Femur (tissue), 1 donor: Measurements from ENCODE around the gene NPM3.
A peak's percentile ranks its signal among the peaks of the same experiment; 100 is the strongest.
"Not testable (repeated sequence)": the region's sequence is repeated elsewhere in the genome, so short reads cannot be mapped to it uniquely, and the experiment has no call there.

Experiments used
- DNase-seq: peaks from one replicate; pipeline ENCODE4 v3.0.0-alpha.2; 2017

The NPM3 gene

DNA sequence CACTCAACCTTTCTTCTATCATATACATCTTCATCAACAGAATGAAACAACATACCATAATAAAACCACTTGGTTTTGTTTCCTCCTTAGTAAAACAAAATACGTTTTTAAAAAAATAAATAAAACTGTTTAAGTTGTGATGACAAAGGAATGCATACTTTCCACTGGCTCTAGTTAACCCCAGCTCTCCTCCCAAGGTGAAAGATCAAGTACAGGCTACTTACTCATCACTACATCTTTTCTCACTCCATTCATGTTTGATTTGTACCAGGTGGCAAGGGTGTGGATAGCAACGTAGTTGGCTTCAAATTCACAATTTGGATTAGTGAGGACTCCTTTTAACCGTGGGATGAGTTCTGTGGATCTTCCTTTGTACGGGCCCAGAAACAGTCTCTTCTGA lies 20.3 kb upstream of the NPM3 start:
- no peak for DNase-seq

DNA sequence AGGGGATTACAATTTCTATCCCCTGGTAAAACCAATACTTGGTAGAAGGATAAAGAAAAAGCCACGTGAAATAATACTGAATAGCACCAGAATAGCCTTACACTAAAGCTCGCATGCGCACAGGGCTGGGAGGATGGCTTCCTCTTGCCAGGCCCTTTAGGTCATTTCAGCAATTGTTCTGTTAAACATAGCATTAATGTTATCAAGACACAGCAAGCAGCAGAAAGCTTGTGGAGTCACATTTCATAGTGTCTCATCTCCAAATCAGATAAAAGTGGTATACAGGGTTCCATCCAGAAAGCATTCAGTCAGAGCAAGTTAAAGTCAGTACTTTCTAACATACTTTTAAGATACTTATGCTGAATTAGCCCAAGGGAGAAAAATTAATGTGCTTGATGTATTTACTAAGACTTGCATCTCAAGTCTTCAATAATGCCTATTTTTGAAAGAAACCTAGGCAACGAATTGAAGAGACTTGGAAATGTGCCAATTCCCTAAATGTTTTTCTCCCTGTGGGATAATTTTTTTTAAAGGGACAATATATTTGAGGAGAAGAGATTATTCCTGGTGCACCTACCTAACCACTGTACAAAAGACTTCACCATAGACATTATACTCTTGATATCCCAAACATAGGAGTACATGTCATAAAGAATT lies 14.3 kb upstream of the NPM3 start:
- DNase-seq, result no peak

DNA sequence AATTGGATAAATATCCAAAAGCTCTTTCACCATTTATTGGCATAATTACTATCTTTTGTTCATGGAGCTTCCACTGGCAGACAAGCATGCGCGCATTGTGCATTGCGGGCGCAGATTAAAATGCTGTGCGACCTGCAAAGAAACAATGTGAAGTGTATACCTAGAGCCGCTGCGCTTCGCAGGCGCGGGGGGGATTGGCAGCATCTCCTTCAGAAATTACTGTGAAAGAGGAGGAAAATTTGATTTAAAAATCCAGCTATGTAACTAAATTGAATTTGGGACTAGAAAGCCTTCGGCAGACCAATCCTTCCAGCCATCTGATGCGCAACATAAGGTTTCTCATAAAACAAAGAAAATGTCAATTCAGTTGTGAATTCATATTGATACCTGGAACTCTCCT lies 10.3 kb upstream of the NPM3 start:
- DNase-seq, result no peak

DNA sequence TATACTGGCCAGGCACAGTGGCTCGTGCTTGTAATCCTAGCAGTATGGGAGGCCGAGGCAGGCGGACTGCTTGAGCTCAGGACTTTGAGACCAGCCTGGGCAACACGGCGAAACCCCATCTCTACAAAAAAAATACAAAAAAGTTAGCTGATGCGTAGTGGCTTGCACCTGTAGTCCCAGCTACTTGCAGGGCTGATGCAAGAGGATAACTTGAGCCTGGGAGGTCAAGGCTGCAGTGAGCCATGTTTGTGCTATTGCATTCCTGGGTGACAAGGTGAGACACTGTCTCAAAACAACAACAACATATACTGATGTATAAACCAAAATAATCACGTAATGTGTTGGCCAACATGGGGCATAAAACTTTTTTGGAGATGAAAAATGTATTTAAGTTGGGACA lies 6.4 kb upstream of the NPM3 start:
- DNase-seq, result no peak

DNA sequence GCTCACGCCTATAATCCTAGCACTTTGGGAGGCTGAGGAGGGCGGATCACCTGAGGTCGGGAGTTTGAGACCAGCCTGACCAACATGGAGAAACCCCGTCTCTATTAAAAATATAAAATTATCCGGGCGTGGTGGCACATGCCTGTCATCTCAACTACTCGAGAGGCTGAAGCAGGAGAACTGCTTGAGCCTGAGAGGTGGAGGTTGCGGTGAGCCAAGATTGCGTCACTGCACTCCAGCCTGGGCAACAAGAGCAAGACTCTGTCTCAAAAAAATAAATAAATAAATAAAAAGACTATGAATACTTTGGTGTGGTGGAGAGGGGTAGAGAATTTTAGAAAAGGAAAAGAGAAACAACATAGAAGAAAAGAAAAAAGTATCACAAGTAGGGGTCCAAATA lies 6.0 kb upstream of the NPM3 start:
- DNase-seq, result not testable (repeated sequence)

DNA sequence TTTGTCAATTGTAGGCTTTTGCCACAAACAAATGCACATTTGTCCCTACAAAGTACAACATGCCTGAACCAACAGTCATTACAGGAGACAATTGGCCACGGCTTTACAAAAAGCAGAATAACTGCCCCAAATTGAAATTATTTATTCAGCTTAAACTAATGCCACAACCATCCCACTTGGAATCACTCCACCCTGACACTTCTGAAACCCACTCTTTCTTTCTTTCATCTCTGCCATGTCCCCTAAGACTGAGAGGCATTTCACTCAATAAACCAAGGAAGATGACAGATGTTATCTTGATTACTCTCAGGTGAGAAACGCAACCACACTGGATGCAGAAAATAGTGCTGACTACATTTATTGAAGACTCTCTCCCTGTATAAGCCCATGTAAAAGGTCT lies 2.6 kb upstream of the NPM3 start:
- no peak for DNase-seq

DNA sequence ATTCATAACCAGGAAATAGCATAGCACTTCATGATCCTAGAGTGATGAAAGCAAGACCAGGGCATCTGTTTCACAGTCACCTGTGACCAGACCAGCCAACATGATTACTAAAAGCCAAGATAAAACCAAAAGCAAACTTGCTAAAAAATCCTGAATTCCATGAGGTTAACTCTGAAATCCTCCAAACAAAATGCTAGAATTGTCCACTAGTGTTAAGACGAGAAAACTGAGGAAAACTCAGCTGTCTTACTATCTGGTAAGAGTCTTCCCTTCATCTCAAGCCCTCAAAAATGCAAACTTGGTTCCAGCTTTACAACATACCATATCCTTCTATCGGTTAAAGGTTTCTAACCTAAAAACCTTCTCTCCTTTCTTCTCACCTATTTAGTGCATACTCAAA lies 1.3 kb upstream of the NPM3 start:
- DNase-seq, result no peak

DNA sequence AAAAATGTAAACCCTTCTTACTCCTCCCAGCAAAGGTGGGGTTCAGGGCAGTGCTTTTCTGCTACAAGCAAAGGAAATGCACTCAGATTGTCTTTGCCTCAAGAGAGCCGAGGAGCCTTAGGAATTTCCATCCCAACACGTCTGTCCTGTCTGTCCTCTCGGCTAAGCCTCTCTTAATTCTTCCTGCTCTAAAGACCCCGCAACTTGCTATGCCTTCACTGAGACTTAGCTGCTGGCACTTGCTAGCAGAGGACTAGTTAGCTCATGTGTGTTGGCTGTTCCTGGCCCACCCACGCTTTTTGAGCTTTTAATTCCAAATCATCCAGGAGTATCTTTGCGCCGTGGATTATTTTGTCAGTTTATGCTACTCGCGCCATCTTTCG lies 481 bp upstream of the NPM3 start:
- DNase-seq, result no peak

DNA sequence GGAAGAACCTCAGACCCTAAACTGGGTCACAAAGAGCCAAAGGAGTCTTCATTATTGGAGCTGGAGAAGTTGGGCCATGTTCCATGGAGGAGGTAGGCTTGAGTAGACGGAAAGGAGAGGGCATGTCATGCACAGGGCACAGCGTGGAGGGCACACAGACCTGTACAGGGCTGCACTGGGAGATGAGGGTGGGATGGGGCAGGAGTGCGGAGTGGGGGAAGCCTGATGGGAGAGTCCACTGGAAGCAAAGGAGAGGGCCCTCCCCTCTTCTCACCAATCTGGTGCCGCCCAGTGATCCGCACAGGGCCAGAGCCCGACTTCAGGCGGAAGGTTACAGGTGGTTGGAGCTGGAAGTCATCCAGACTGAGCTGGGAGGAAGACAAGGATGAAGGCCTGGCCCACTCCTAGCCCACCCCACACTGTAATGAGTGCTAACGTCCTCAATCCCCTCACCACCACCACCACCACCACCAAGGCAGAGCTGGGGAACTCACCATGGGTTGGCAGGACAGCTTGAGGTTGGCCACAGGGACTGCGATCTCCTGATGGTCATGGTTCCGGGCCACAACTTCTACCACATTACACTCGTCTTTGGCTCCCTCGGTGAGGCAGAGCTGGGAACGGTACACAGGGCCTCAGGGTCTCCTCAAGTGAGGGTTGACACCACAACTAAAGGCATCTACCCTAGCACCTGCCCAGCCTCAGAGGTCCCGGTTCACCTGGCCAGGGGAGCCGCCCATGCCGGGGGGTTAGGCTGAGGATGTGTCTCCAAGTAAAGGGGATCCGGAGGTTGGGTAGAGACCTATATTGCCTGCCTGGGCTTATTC lies 1.0 kb downstream of the NPM3 start:
- no peak for DNase-seq

DNA sequence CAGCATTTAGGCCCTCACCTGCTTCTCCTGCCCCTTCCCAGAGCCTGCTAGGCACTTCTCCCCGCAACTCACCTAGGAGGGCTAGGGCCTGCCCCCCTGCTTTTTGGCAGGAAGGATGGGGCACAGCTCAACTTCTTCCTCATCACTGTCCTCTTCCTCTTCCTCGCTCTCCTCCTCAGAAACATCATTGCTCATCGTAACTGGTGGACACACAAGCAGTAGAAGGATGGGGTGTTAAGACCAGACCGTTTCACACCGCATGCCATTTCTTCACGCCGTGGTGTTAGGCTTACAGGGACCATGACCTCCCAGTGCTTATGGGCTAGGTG lies 1.6 kb downstream of the NPM3 start:
- no peak for DNase-seq

DNA sequence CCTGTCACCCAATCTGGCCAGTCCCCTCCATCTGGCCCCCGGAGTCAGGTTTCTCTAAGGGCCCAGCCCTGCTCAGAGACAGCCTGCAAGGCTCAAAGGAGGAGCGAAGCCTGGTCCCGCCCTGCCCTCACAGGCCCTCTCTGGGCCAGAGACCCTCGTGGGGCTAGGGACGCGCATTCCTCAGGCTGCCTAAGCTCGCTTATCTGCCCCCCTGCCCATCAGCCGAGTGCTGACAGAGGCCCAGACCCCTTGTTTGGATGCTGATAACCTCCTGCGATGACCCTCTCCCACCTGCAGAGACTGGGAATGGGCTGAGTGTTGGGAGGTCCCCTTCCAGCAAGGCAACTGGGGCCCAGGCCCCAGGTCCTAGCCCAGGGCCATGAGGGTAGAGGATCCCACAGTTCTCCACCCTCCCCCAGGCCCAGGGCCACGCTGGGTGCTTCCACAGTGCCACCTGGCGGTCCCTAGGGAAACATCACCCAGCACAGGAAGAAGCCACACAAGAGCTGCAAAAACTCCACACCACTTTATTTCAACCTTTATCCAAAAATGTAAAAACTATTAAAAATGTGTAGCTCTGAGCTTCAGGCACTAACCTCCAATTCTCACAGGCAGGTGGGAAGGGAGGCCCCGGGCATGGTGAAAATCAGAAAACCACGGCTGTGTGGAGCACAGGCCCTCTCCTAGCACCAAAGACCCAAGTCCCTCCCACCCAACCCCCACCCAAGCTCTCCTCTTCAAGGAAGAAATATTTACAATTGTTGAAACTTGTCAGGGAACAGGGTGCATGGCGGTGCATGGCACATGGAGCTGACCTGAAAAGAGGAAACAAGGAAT lies 2.2 kb downstream of the NPM3 start:
- DNase-seq, result peak; percentile 62

DNA sequence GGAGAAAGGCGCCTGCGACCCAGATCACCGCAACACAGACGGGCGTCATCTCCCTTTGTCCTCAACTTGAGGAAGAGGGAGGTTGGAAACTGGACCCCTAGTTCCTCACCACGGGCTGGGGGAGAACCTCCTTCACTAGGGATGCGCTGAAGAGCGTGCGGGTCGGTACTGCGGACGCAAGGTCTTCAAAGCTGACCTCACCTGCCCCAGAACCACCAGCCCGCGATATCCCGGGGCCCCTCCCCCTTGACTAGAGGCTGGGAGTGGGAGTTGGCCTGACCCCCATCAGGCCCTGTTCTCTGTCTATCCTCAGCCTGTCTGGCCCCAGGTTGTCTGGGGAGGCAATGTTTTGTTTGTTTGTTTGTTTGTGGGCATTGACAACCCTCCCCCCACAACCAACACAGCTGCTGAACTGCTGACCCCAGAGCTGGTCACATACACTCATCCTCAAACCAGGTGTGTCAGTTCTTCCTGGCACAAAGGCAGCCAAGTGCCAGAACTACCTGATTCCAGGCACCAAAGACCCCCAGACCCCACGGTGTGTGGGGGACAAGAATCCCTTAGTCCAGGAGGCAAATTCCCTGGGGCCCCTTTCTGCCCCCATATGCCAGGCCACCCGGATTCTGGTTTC lies 2.9 kb downstream of the NPM3 start:
- DNase-seq, result no peak

DNA sequence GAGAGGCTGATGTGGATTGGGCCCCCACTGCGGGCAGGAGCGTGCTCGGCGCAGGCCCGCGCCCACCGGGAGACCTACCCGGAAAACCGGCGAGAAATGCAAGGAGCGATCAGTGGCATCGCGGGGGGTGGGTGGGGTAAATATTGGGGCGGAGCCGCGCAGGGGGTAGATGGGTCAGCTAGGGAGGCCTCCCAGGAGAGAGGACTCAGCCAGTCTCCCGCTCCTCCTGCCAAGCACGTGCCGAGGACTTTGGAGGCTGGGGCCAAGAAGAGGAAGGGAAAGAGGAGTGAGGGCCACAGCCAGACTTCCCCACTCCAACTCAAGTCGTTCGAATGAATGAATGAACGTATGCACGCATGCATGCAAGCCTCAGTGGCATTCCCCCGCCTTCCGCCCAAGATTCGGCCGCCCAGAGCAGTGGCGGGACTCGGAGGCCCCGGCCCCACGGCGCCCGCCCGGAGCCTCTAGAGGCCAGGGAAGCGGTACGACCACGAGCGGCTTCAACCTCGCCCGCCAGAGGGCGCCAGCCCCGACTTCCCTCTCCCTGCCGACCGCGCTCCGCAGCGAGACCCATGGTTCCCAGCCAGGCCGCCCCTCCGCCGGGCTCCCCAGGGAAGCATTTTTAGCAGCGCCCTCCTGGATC lies 3.6 kb downstream of the NPM3 start:
- peak; percentile 78 for DNase-seq

DNA sequence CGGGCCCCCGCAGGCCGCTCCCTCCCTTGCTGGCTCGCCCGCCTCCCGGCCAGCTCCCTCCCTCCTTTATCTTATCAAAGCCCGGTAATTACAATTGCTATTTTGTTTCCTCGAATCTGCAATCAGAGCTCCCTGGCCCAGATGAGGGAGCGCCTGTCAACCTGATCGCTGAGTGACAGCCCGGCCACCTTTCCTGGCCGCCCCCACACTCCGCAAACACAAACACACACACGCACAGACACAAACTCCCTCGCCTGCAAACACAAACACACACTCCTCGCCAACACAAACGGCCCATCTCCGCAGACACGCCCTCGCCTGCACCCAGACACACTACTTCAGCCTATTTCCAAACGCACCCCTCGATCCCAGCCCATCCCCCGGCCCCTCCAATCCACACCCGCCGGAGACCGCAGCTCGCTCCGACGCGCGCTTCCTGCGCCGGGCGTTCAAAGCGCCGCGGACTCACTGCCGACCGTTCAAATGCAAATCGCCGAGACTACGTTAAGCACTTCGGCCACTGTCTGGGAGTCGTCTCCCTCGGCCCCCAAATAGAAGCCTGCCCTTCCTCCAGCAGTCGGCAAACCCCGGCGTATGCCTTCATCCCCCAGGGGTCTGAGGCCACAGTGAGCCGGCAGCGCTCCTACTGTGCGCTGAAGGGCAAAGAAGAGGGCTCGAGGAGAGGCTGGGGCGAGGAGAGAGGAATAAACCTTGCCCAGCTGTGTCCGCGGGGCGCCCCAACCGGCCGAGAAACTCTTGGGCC lies 4.3 kb downstream of the NPM3 start:
- no peak for DNase-seq

DNA sequence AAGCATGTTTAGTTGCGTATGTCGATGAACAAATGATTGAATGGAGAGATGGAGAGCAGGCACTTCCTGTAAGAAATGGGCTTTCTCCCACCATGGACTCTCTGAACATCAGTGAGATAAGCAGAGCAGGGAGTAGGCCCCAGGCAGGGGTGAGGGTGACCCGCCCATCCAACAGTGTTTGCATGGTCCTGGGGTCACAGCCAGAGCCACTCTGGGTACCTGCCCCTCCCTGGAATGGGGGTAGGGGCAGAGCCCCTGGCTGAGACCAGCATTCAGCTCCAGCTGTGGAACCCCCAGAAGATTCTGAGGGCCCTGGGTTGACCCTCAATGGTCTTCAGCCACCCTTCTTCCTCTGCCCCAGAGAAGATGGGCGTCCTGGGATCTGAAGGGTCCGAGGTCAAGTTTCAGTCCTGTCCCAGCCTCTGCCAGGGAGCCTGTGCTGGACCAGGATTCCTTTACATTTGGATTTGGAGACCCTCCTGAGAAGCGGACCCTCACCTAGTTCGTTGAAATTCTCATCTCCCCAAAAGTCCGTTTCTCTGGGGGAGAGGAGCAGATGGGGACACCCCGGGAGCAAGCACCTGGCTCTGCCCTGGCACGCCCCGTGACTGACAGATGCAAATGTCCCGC lies 5.0 kb downstream of the NPM3 start:
- no peak for DNase-seq

DNA sequence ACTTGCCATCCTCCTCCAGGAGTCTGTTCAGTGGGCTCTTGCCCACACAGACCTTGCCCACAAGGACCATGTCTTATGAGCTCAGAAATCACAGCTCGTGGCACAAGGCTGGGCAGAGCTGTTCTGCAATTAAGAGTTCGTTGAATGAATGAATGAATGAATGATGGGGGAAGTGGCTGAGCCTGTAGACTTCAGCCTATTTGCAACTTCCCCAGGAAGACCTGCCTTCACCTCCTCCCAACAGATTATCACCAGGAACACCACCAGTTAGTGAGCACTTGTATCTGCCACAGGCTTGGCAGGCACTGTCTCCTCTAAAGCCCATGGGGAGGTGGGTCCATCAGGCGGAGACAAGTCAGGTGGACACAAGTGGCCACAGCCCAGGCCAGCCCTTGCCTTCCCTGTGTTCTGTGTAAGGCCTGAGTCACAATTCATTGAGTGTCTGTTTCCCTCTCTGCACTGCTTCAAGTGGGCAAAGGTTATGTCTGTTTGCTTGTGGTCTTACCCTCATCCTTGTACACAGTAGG lies 5.6 kb downstream of the NPM3 start:
- no peak for DNase-seq

DNA sequence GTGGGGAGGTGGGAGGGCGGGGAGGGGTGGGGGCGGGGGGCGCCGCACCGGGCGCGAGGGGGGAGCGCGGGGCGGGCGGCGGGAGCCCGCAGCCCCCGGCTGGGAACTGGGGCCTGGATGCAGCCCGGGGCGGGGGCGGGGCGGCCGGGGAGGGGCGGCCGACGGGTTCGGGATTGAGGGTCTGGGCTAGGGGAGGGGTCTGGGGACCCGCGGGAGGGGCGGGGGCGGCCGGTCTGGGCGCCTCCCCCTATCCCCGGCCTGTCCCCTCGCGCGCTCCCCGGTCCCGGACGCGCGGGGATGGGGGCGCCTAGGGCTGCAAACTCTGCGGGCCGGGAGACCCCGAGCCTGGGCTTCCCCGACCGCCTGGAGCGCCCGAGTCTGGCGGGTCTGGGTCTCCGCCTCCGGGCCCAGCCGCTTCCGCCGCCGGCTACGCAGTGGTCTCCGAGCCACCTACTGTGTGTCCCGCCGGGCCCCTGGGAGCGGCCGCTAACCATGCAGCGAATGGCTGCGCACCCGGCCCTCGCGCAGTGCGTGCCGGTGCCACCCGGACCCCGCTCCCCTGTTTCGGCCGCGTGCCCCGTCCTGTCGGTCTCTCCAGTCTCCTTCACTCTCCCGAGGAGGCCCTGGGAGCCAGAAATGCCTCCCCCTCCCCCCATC lies 7.0 kb downstream of the NPM3 start:
- DNase-seq, result no peak

DNA sequence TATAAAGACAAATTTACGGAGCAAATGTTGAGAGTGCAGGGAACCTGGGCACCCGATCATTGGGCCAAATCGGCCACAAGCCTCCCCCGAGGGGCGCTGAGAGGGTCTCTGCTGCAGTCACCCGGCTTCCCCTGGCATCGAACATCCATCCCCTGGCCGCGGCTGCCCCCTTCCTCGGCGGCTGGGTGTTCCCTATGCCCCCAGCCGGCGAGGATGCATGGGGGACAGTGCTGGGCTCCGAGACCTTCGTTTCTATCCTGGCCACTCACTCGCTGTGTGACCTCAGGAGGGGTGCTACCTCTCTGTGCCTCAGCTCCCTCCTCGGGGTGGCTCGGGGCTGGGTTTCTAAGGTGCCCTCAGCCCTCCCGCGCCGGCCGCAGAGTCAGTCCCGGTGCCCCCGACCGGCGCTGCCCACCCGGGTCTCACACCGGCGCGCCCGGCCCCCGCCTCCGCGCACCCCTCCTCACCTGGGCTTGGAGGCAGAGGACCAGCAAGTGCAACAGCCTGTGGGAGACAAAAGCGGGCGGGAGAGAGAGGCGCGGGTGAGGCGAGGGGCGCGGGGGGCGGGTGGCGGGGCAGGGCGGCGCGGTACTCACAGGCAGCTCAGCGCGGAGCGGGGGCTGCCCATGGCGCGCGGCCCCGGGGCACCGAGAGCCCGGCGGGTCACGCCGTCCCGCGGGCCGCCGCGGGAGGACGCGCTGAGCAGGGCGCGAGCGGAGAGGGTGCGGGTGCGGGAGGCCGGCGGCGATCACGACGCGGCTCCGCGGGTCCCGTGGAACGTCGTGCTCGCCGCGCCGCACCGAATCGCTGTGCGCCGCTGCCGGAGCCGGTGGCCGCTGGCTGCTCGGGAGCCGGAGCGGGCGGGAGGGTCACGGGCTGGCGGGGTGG lies 7.7 kb downstream of the NPM3 start, which contains the start of gene FGF8:
FGF8 (minus strand) TSS at position 842 of the 888 bp plus-strand sequence; CDS start at position 628, 214 bp downstream.
- no peak for DNase-seq

DNA sequence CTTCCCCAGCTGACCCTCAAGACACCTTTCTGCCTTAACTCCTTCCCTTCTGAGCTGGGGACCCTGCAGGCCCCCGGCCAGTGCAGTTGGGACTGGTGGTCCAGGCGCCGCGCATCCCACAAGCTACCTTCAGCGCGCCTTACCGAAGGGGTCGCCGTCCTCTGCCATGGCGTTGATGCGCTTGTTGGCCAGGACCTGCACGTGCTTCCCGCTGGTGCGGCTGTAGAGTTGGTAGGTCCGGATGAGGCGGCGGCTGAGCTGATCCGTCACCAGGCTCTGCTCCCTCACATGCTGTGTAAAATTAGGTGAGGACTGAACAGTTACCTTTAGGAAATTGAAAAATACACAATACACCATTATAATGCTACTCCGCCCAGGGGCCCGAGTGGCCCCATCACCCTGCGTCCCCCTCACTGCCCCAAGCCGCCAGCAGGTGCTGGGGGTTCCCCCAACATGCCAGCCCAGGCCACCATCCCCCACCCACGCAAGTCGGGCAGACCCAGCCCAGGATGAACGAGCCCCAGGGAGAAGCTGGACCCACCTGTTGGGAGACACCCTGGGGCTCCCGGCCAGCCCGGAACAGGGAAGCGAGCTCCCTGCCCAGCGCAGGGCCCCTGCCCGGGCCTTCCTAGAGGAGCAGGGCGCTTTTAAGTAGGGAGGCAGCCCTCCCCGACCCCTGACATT lies 8.5 kb downstream of the NPM3 start:
- DNase-seq, result no peak
